Right lobe of liver (tissue), 4 donors: ENCODE data around the gene INTS1.

ENCODE experiments used
- CTCF ChIP-seq, 4 donors: fragments of 200-600 bp in 3 of 4; fragments of 450-650 bp in 1 of 4; IDR thresholded peaks; one replicate each; pipeline versions ENCODE4 v1.5.1 to v1.8.0; 2016 to 2022; ENCODE audit warnings: antibody characterized with exemption in 4 of 4, mild to moderate bottlenecking in 2 of 4
- POLR2A ChIP-seq: fragments of 450-650 bp; IDR thresholded peaks from one replicate; pipeline ENCODE4 v1.6.1; 2017; ENCODE audit warnings: antibody characterized with exemption, mild to moderate bottlenecking
- donor health status: DM: no; HTN: no; CAD: no.
- donor health status: DM: no; HTN: no; CAD: no.
- donor health status: DM: no; HTN: yes; CAD: no.

GRCh38 chr7:1463676-1464223 lies 40.4 kb downstream of the INTS1 start:
- TF ChIP-seq CTCF (IDR thresholded peaks at IDR 0.05) = no peak
- no peak for TF ChIP-seq POLR2A
